Panc1 (cell line): Measurements from ENCODE around the gene ZC3H11A. TPM values are rescaled to one million over a fixed set of nuclear protein-coding genes. Genes with fewer than 3 reads are reported as not detected.
A peak's percentile ranks its signal among the peaks of the same experiment; 100 is the strongest.

Experiments
- ATAC-seq: fragments of 200-7000 bp; cut with Tn5 transposase; 2 replicates; pipeline ENCODE4 v1.9.1; 2020; ENCODE audit warnings: mild to moderate bottlenecking, moderate library complexity
- BruUV-seq: library from RNA; stranded (reverse); fragments of 400-500 nt; replicated peaks from 2 replicates; lab custom pipeline; 2021; lab: Mats Ljungman, UMichigan
- CTCF ChIA-PET: fragments of 300-600 bp; sonication (Branson Sonifier 250); formaldehyde crosslinking; loops from one replicate; lab custom pipeline; 2022; ENCODE audit warnings: antibody characterized with exemption; lab: Charles Lee
- POLR2A ChIA-PET: fragments of 300-600 bp; sonication (Branson Sonifier 250); formaldehyde crosslinking; loops from one replicate; lab custom pipeline; 2022; ENCODE audit warnings: antibody characterized with exemption; lab: Charles Lee
- DNase-seq: peaks from one replicate; pipeline ENCODE4 v3.0.0-alpha.2; 2010; ENCODE audit warnings: low read depth, low spot score
- H3K27ac ChIP-seq: 2 replicates; pipeline ENCODE4 v1.5.1; 2011; ENCODE audit warnings: mild to moderate bottlenecking, low read length, inconsistent platforms
- H3K27me3 ChIP-seq: fragments of 200-500 bp; sonication (Bioruptor generic); 2 replicates; pipeline ENCODE4 v1.6.0; 2014; ENCODE audit warnings: low read length, inconsistent platforms; ENCODE audit not compliant: control insufficient read depth, insufficient read depth
- H3K36me3 ChIP-seq: fragments of 200-500 bp; sonication (Bioruptor generic); 2 replicates; pipeline ENCODE4 v1.5.1; 2014; ENCODE audit warnings: inconsistent platforms, mild to moderate bottlenecking, low read length, moderate library complexity; ENCODE audit not compliant: control insufficient read depth, insufficient read depth
- H3K4me1 ChIP-seq: 2 replicates; pipeline ENCODE4 v1.5.1; 2011; ENCODE audit warnings: inconsistent platforms, mild to moderate bottlenecking, low read length, moderate library complexity; ENCODE audit not compliant: control insufficient read depth, insufficient read depth
- H3K4me3 ChIP-seq, 2 experiments: 2 replicates each; pipeline ENCODE4 v1.5.1; 2011 to 2012; ENCODE audit warnings: low read depth in 2 of 2, low read length in 2 of 2, mild to moderate bottlenecking in 2 of 2, inconsistent platforms in 1 of 2, moderate library complexity in 1 of 2
- H3K9me3 ChIP-seq: fragments of 200-500 bp; sonication (Bioruptor generic); 2 replicates; pipeline ENCODE4 v1.5.1; 2014; ENCODE audit warnings: low read depth, mild to moderate bottlenecking, inconsistent platforms, low read length, moderate library complexity; ENCODE audit not compliant: control insufficient read depth, insufficient read depth
- CTCF ChIP-seq: fragments of 450-650 bp; IDR thresholded peaks from 2 replicates; pipeline ENCODE4 v1.5.1; 2017; ENCODE audit warnings: mild to moderate bottlenecking
- POLR2AphosphoS5 ChIP-seq: IDR thresholded peaks from 2 replicates; pipeline ENCODE4 v1.6.1; 2012; ENCODE audit warnings: mild to moderate bottlenecking, low read depth, low read length, moderate library complexity
- REST ChIP-seq, 2 experiments: IDR thresholded peaks; 2 replicates each; pipeline ENCODE4 v1.6.1; 2011 to 2012; ENCODE audit warnings: low read depth in 2 of 2, control low read depth in 1 of 2, low read length in 1 of 2, mild to moderate bottlenecking in 1 of 2, moderate library complexity in 1 of 2; ENCODE audit not compliant: insufficient read depth in 1 of 2
- SIN3A ChIP-seq: IDR thresholded peaks from 2 replicates; pipeline ENCODE4 v1.6.1; 2012; ENCODE audit warnings: low read depth, mild to moderate bottlenecking, low read length, moderate library complexity, borderline replicate concordance; ENCODE audit not compliant: insufficient read depth
- TCF7L2 ChIP-seq: IDR thresholded peaks from 2 replicates; pipeline ENCODE4 v1.6.1; 2011; ENCODE audit warnings: mild to moderate bottlenecking, low read depth, low read length, inconsistent platforms
- in situ Hi-C: cut with HindIII; loops from 2 replicates; pipeline ENCODE4 v1.10.0; 2016; ENCODE audit warnings: low sequenced_read_pairs, low pct_unique_long_range_greater_than_20kb
- intact Hi-C: fragments of 100-400 bp; cut with micrococcal nuclease; formaldehyde crosslinking; loops from one replicate; pipeline ENCODE4 v1.10.0; 2022; ENCODE audit not compliant: unreplicated experiment
- total RNA-seq: library from RNA; stranded (reverse); gene quantifications from one replicate; pipeline ENCODE4 v1.2.1, GENCODE V29; 2021; ENCODE audit not compliant: unreplicated experiment

The ZC3H11A gene
- total RNA-seq, 1 experiment from 2014 or later: 69.6 TPM

GRCh38 chr1:203835476-203835875 is 40.1 kb downstream of the ZC3H11A start:
- DNase-seq (no peak), ATAC-seq (no peak)
- TF ChIP-seq TCF7L2 (no peak), CTCF (peak; percentile 41; the same call in 1 of the 2 replicates), SIN3A (no peak), POLR2AphosphoS5 (no peak)
- Histone ChIP-seq H3K4me1 (no peaks in the 10 kb centered on the region), H3K36me3 (peaks cover 32% of the 10 kb centered on the region), H3K27ac (no peak overlapping the region), H3K9me3 (no peaks in the 10 kb centered on the region), H3K4me3 (no peak overlapping the region), H3K27me3 (no peaks in the 10 kb centered on the region)
- intact Hi-C loops: no loop called here
- ChIA-PET POLR2A (no interaction called here), CTCF (no interaction called here)
- TSS peak; percentile 45 for BruUV-seq
- in situ Hi-C loops: no loop called here

- in situ Hi-C loops: no loop called here
These were observed 43.7 kb downstream of the ZC3H11A start for GRCh38 chr1:203839081-203839480.

More at GRCh38 chr1:203839081-203839480, 43.7 kb downstream of the ZC3H11A start:
- no peaks in the 10 kb centered on the region for H3K9me3 ChIP-seq
- no peaks in the 10 kb centered on the region for H3K27me3 ChIP-seq
- no TSS peak for BruUV-seq
- H3K36me3 ChIP-seq: peaks cover 27% of the 10 kb centered on the region
- no peaks in the 10 kb centered on the region for H3K4me1 ChIP-seq
- ChIA-PET CTCF (no interaction called here), POLR2A (no interaction called here)
- H3K27ac ChIP-seq: no peak overlapping the region
- ATAC-seq: no peak
- H3K4me3 ChIP-seq: no peak overlapping the region
- intact Hi-C loops: no loop called here
- TF ChIP-seq POLR2AphosphoS5: no peak
- no peak for TF ChIP-seq CTCF
- TF ChIP-seq SIN3A: no peak
- TF ChIP-seq REST (IDR thresholded peaks at IDR 0.05; ENCODE audit: insufficient read depth in 1 of 2, low read depth in 2 of 2, low read length in 1 of 2): no peak
- TF ChIP-seq TCF7L2: no peak
- DNase-seq: no peak
